Astrocyte (in vitro differentiated cells and primary cell): ENCODE measurements around the gene PIK3C3. TPM values are rescaled to one million over a fixed set of nuclear protein-coding genes. Genes with fewer than 3 reads are reported as not detected.

Source experiments
- DNase-seq: peaks from one replicate; pipeline ENCODE4 v3.0.0-alpha.2; 2010; ENCODE audit warnings: low read depth
- FAIRE-seq: peaks from 2 replicates; lab custom pipeline; 2011; peaks lifted over from hg19 to GRCh38; lab: Jason Lieb, UNC
- H2AFZ ChIP-seq: 2 replicates; pipeline ENCODE4 v1.6.0; 2012; ENCODE audit warnings: low read depth, low read length, inconsistent platforms
- H3K27ac ChIP-seq: 2 replicates; pipeline ENCODE4 v1.5.1; 2011; ENCODE audit warnings: low read depth, low read length, inconsistent platforms
- H3K27me3 ChIP-seq: 2 replicates; pipeline ENCODE4 v1.6.0; 2011; ENCODE audit warnings: low read length, inconsistent platforms; ENCODE audit not compliant: insufficient read depth
- H3K36me3 ChIP-seq: 2 replicates; pipeline ENCODE4 v1.5.1; 2011; ENCODE audit warnings: low read length, inconsistent platforms; ENCODE audit not compliant: insufficient read depth
- H3K4me1 ChIP-seq: 2 replicates; pipeline ENCODE4 v1.5.1; 2011; ENCODE audit warnings: low read length, inconsistent platforms; ENCODE audit not compliant: insufficient read depth
- H3K4me2 ChIP-seq: 2 replicates; pipeline ENCODE4 v1.6.0; 2012; ENCODE audit warnings: low read length, inconsistent platforms
- H3K4me3 ChIP-seq: 2 replicates; pipeline ENCODE4 v1.5.1; 2011; ENCODE audit warnings: low read depth, mild to moderate bottlenecking, low read length, inconsistent platforms; ENCODE audit not compliant: insufficient read depth
- H3K79me2 ChIP-seq: 2 replicates; pipeline ENCODE4 v1.6.0; 2012; ENCODE audit warnings: mild to moderate bottlenecking, low read length, inconsistent platforms; ENCODE audit not compliant: insufficient read depth
- H3K9ac ChIP-seq: 2 replicates; pipeline ENCODE4 v1.6.0; 2012; ENCODE audit warnings: mild to moderate bottlenecking, low read length, inconsistent platforms
- H3K9me3 ChIP-seq: 2 replicates; pipeline ENCODE4 v1.5.1; 2012; ENCODE audit warnings: low read depth, mild to moderate bottlenecking, low read length, inconsistent platforms; ENCODE audit not compliant: insufficient read depth
- H4K20me1 ChIP-seq: 2 replicates; pipeline ENCODE4 v1.6.0; 2012; ENCODE audit warnings: low read length, inconsistent platforms; ENCODE audit not compliant: insufficient read depth
- H3K27ac Mint-ChIP-seq: one replicate; pipeline ENCODE4 v1.8.0; 2021; ENCODE audit warnings: mild to moderate bottlenecking, mixed read lengths; ENCODE audit not compliant: unreplicated experiment
- H3K27me3 Mint-ChIP-seq: one replicate; pipeline ENCODE4 v1.8.0; 2021; ENCODE audit warnings: low read depth, mixed read lengths; ENCODE audit not compliant: unreplicated experiment
- H3K36me3 Mint-ChIP-seq: one replicate; pipeline ENCODE4 v1.8.0; 2021; ENCODE audit warnings: low read depth, mixed read lengths; ENCODE audit not compliant: unreplicated experiment
- H3K4me1 Mint-ChIP-seq: one replicate; pipeline ENCODE4 v1.8.0; 2021; ENCODE audit warnings: low read depth, mixed read lengths; ENCODE audit not compliant: unreplicated experiment
- H3K4me3 Mint-ChIP-seq: one replicate; pipeline ENCODE4 v1.8.0; 2021; ENCODE audit warnings: mild to moderate bottlenecking, moderate library complexity, mixed read lengths; ENCODE audit not compliant: unreplicated experiment
- H3K9me3 Mint-ChIP-seq: one replicate; pipeline ENCODE4 v1.8.0; 2021; ENCODE audit warnings: mild to moderate bottlenecking, mixed read lengths; ENCODE audit not compliant: unreplicated experiment
- CTCF ChIP-seq: IDR thresholded peaks from 2 replicates; pipeline ENCODE4 v1.5.1; 2011; ENCODE audit warnings: low read depth, mild to moderate bottlenecking, inconsistent platforms, low read length, moderate library complexity; ENCODE audit not compliant: insufficient read depth
- EZH2 ChIP-seq: IDR thresholded peaks from 2 replicates; pipeline ENCODE4 v1.6.1; 2012; ENCODE audit warnings: mild to moderate bottlenecking, low read length, inconsistent platforms; ENCODE audit not compliant: insufficient read depth
- total RNA-seq: library from RNA; stranded (reverse); gene quantifications from 2 replicates; pipeline ENCODE4 v1.2.1, GENCODE V29; 2021

PIK3C3 gene
- total RNA-seq, 1 donor from 2014 or later = 106 TPM

- Histone ChIP-seq H3K36me3 (peaks cover 14% of the 10 kb centered on the region), H4K20me1 (no peaks in the 10 kb centered on the region), H2AFZ (no peak overlapping the region), H3K4me2 (no peak overlapping the region), H3K9me3 (no peaks in the 10 kb centered on the region), H3K4me1 (no peaks in the 10 kb centered on the region), H3K79me2 (no peaks in the 10 kb centered on the region), H3K4me3 (no peak overlapping the region), H3K27me3 (no peaks in the 10 kb centered on the region), H3K9ac (no peak overlapping the region), H3K27ac (no peak overlapping the region)
- DNase-seq = no peak
- Mint-ChIP-seq H3K27ac (no peak overlapping the region), H3K4me3 (no peak overlapping the region), H3K27me3 (no peaks in the 10 kb centered on the region), H3K9me3 (no peaks in the 10 kb centered on the region), H3K36me3 (peaks cover 3% of the 10 kb centered on the region), H3K4me1 (no peaks in the 10 kb centered on the region)
- FAIRE-seq = no peak
- no peak for TF ChIP-seq EZH2
- no peak for TF ChIP-seq CTCF
These were observed 63.8 kb downstream of the PIK3C3 start for GRCh38 chr18:42018831-42019230.

GRCh38 chr18:42024131-42024530 lies 69.1 kb downstream of the PIK3C3 start:
- Histone ChIP-seq H3K36me3 (peaks cover 10% of the 10 kb centered on the region), H3K9ac (no peak overlapping the region), H3K79me2 (no peaks in the 10 kb centered on the region), H3K4me3 (no peak overlapping the region), H3K4me1 (no peaks in the 10 kb centered on the region), H4K20me1 (no peaks in the 10 kb centered on the region), H2AFZ (no peak overlapping the region), H3K27me3 (no peaks in the 10 kb centered on the region), H3K9me3 (no peaks in the 10 kb centered on the region), H3K4me2 (no peak overlapping the region), H3K27ac (no peak overlapping the region)
- Mint-ChIP-seq H3K9me3 (no peaks in the 10 kb centered on the region), H3K4me1 (no peaks in the 10 kb centered on the region), H3K27ac (no peak overlapping the region), H3K36me3 (peaks cover 3% of the 10 kb centered on the region), H3K27me3 (no peaks in the 10 kb centered on the region), H3K4me3 (no peak overlapping the region)
- no peak for DNase-seq
- TF ChIP-seq EZH2 (no peak), CTCF (no peak)
- no peak for FAIRE-seq

- Mint-ChIP-seq H3K27ac (no peak overlapping the region), H3K36me3 (peaks cover 3% of the 10 kb centered on the region), H3K9me3 (no peaks in the 10 kb centered on the region), H3K27me3 (no peaks in the 10 kb centered on the region), H3K4me1 (no peaks in the 10 kb centered on the region), H3K4me3 (no peak overlapping the region)
- H3K79me2 ChIP-seq = no peaks in the 10 kb centered on the region
- no peak for FAIRE-seq
- no peaks in the 10 kb centered on the region for H4K20me1 ChIP-seq
- H3K4me2 ChIP-seq = no peak overlapping the region
- no peak overlapping the region for H2AFZ ChIP-seq
- H3K4me3 ChIP-seq = no peak overlapping the region
- H3K9me3 ChIP-seq = no peaks in the 10 kb centered on the region
- H3K9ac ChIP-seq = no peak overlapping the region
- H3K27me3 ChIP-seq = no peaks in the 10 kb centered on the region
- H3K4me1 ChIP-seq = no peaks in the 10 kb centered on the region
- no peak overlapping the region for H3K27ac ChIP-seq
- no peak for DNase-seq
- no peak for TF ChIP-seq EZH2
- TF ChIP-seq CTCF = no peak
- peaks cover 10% of the 10 kb centered on the region for H3K36me3 ChIP-seq
These were observed 70.5 kb downstream of the PIK3C3 start for GRCh38 chr18:42025491-42025890.
